Brain pericyte (primary cell): ENCODE measurements around the gene TET2.
"Not testable (repeated sequence)": the region's sequence is repeated elsewhere in the genome, so short reads cannot be mapped to it uniquely, and the experiment has no call there.

ENCODE experiments used
- DNase-seq: peaks from one replicate; pipeline ENCODE4 v3.0.0-alpha.2; 2012; ENCODE audit warnings: low read depth, low spot score

The TET2 gene

DNA sequence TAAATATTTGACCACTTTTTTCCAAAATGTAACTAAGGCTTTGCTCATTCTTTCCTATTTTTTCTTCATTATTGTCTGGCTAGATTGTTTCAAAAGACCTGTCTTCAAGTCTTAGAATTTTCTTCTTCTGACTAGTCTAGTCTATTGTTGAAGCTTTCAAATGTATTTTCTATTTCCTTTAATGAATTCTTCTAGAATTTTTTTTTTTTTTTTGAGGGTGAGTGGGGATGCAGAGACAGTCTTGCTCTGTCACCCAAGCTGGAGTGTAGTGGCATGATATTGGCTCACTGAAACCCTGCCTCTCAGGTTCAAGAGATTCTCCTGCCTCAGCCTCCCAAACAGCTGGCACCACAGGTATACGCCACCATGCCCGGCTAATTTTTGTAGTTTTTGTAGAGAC is 141.4 kb downstream of the TET2 start:
- no peak for DNase-seq

DNA sequence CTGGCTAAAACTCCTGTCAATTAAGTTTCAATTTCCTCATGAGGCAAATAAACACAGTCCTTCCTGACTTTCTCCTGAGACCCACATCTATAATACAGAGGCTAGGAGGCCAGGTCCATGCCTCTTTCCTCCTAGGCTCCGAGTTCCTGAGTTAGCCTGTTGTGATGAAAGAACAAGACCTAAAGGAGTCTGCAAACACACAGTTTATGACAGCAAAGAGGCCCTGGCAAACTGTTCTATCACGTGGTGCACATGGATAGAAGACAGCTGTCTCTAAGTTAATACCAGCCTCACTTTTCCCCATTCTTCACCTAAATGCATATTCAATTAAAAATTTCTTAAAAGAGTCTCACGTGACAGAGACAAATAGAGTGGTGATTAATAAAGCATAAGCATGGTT is 145.2 kb downstream of the TET2 start:
- no peak for DNase-seq

DNA sequence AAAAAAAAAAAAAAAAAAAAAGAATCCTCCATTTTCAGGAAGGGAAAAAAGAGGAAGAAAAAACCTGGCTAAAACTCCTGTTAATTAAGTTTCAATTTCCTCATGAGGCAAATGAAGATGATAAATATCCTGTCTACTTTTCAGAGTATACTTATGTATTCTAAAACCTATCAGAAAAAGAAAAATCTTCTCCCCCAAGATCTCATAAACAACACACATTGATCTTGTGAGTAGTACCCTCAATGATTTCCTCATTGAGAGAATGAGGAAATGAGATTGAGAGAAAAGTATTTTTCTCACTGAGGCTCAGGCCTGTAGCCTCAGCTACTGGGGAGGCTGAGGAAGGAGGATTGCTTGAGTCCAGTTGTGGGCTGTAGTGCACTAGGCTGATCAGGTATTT is 146.7 kb downstream of the TET2 start:
- DNase-seq, result no peak

DNA sequence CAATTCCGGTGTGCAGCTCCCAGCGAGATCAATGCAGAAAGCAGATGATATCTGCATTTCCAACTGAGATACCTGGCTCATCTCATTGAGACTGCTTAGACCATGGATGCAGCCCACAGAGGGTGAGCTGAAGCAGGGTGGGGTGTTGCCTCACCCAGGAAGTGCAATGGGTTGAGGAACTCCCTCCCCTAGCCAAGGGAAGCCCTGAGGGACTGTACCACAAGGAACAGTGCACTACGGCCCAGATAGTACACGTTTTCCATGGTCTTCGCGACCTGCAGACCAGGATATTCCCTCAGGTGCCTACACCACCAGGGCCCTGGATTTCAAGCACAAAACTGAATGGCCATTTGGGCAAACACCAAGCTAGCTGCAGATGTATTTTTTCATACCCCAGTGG is 150.0 kb downstream of the TET2 start:
- no peak for DNase-seq

DNA sequence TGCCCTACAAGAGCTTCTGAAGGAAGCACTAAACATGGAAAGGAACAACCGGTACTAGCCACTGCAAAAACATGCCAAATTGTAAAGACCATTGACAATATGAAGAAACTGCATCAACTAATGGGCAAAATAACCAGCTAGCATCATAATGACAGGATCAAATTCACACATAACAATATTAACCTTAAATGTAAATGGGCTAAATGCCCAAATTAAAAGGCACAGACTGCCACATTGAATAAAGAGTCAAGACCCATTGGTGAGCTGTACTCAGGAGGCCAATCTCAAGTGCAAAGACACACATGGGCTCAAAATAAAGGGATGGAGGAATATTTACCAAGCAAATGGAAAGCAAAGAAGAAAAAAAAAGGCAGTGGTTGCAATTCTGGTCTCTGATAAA is 152.4 kb downstream of the TET2 start:
- DNase-seq, result not testable (repeated sequence)

DNA sequence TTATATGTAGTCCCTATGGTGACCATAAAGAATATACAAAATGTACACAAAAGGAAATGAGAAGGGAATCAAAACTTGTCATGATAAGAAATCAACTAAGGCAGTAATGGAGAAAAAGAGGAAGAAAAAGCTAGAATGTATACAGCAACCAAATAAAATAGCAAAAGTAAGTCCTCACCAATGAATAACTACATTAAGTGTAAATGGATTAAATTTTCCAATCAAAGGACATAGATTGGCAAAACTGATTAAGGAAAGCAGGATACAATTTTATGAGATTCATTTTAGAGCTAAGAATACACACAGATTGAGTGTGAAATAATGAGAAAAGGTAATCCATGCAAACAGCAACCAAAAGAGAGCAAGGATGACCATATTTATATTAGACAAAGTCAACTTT is 157.4 kb downstream of the TET2 start:
- DNase-seq, result no peak

DNA sequence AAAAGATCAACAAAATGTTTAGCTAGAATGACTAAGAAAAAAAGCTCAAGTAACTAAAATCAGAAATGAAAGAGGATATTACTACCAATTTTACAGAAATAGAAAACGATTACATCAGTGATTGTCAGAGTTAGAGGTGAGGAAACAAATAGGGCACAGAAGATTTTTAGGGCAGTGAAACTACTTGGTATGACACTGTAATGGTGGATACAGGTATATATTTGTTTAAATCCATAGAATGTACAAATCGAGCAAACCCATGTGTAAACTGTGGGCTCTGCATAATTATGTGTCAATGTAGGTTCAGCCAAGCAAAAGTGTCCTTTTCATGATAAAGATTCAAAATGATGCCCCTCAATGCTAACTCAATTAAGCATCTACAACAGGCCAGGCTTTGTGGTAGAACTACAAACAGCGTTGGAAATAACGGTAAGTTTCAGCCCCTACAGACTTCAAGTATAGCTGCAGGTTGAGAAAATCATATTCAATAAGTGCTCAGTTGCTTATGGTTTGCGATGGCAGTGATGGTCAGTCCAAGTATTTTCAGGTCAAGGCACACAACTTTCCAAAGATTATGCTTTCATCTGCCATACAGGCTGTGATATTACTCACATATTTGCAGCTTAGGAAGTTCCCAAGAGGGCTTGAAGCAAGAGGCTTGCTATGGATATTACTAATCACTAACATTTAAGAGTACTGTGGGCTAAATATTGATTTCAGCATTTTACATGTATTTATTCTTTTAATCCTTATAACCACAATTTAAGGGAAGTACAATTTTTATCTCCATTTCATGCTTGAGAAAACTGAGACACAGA is 158.6 kb downstream of the TET2 start:
- no peak for DNase-seq

DNA sequence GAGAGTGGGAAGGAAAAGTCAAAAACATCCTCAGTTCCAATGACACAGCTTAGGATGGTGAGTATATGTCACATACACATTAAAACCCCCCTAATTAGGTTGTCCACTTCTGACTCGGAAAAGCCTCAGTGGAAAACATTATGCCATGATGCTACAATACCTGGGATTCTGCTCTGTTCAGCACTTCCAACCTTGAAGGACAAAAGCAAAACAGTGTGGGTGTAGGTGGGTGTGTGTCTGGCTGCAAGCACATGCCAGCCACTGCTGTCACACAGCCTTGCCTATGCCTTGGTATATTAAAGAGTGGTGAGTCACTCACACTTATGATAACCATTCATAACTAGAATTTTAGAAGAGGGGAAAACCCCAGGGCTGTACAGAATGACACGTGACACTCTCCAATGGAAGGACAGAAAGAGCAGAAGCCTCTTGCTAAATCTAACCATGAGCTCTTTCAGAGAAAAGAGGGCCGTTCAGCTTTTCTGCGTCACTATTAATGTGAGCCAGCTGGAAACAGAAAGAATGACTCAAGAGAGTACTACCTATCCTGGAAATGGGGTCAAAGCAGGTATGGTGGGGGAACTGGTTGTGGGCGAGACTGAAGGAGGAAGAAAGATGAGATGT is 159.6 kb downstream of the TET2 start:
- no peak for DNase-seq

DNA sequence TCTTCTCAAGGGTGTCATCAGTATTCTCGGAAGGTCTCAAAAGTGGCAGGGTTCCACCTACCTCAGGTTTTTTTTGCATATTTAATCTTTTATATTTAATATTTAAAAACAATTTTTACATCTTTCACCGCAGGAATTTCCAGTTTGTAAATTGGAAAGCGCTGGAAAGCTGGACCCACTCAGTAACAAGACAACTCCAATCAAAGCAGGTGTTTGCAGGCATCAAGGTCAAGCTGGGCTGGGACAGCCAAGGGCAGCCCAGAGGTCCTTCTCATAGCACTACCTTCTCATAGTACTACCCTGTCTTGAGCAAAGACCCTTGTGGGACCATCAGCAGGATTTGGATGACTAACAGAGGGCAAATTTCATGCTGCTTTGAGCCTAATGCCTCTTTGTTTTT is 160.1 kb downstream of the TET2 start:
- DNase-seq, result no peak

DNA sequence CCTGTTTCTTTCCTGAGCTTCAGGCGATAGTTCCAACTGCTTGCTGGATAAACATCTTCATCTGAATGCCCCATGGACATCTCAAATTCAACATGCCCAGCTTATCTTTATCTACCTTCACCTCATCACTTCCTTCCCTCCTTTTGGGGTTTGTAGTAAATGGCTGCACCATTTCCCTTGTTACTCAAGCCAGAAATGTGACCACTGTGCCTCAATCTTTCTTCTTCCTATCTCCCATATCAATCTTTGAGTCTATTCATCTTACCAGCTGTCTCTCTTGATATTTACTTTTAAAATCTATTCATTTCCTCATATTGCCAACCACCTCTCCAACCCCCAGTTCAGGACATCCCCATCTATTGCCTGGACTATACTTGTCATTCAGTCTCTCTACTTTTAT is 171.8 kb downstream of the TET2 start:
- no peak for DNase-seq

DNA sequence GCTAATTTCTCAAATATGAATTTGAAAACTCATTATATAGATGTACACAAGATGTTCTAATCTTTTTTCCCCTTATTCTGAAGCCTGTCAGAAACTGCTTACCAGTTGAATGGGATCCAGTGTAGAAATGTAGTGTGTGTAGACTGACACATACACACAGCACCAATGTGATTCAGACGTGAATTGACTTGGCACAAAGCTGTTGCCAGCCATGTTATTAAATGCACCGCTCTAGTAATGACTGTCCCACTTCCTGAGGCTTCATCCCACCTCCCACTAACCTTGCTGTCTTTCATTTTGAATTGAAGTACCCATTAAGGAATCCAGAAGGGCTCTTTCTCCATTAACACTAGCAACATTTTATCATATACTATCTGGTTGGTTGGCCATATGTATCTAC is 180.5 kb downstream of the TET2 start:
- DNase-seq, result no peak

DNA sequence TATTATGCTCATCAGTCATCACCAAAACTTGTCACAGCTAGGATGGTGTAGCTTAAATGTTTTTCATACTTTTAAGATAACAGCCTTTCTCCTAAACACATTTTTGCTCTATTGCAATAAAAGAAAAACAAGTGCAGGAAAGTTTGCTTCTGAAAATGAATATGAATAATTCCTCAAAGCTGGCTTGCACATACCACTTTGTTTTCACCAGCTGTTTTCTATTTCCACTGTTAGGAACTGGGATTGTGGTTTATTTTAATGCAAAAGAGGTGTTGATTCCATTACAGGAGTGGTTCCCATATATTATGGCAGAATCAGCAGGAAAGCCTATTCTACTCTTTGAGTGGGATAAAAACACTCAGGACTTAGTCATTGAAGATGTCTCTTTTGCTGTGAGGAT is 181.3 kb downstream of the TET2 start:
- no peak for DNase-seq

DNA sequence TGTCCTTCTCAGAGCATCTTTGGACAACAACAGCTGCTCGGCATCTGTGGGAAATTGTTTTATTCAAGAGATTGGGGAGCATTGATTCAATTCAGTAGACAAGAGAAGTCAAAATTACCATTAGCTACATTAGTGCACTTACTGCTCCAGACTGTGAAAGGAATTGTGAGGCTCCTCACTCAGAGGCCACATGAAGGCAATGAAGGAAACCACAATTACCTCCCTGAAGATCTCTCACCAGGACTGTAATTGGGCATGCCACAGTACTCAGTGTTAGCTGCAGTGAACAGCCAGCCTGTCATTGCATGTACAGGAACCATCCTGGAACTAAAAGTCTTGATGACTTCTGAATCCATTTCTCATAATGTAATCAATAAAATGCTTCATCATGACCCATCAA is 182.4 kb downstream of the TET2 start:
- no peak for DNase-seq
